Heart right ventricle (tissue), 16 donors: ENCODE results near the gene TBC1D8. TPM values are rescaled to one million over a fixed set of nuclear protein-coding genes. Genes with fewer than 3 reads are reported as not detected.

Experiments used
- ATAC-seq, 8 donors: fragments of 200-7000 bp; cut with Tn5 transposase; one replicate each; pipeline ENCODE4 v1.9.1; 2020; ENCODE audit warnings: mild to moderate bottlenecking in 8 of 8, moderate library complexity in 8 of 8, moderate number of reproducible peaks in 1 of 8
- DNase-seq, 2 donors: peaks; one replicate each; pipeline ENCODE4 v3.0.0-alpha.2; 2020
- H3K27ac ChIP-seq, 10 donors: fragments of 200-600 bp; sonication (generic) in 2 of 10; one replicate each; pipeline versions ENCODE4 v1.5.0 to v1.8.0; 2020 to 2022; ENCODE audit warnings: mild to moderate bottlenecking in 3 of 10
- H3K27me3 ChIP-seq, 7 donors: fragments of 200-600 bp; one replicate each; pipeline ENCODE4 v1.8.0; 2021 to 2022; ENCODE audit warnings: mild to moderate bottlenecking in 2 of 7
- H3K36me3 ChIP-seq, 9 donors: fragments of 200-600 bp; sonication (generic) in 1 of 9; one replicate each; pipeline versions ENCODE4 v1.5.0 to v1.8.0; 2020 to 2022; ENCODE audit warnings: mild to moderate bottlenecking in 2 of 9
- H3K4me1 ChIP-seq, 9 donors: fragments of 200-600 bp; sonication (generic) in 1 of 9; one replicate each; pipeline versions ENCODE4 v1.5.0 to v1.8.0; 2020 to 2022; ENCODE audit warnings: mild to moderate bottlenecking in 4 of 9
- H3K4me3 ChIP-seq, 10 donors: fragments of 200-600 bp; sonication (generic) in 2 of 10; one replicate each; pipeline versions ENCODE4 v1.5.0 to v1.8.0; 2020 to 2022; ENCODE audit warnings: mild to moderate bottlenecking in 7 of 10, moderate library complexity in 2 of 10
- H3K9me3 ChIP-seq, 11 donors: fragments of 200-600 bp in 10 of 11; sonication (generic) in 2 of 11; one replicate each; pipeline versions ENCODE4 v1.5.0 to v1.8.0; 2013 to 2022; ENCODE audit warnings: mild to moderate bottlenecking in 2 of 11, control low read depth in 1 of 11, moderate library complexity in 1 of 11
- WGBS, 2 donors: extraction: QIAGEN DNeasy Blood & Tissue Kit; methylation state at CpG; one replicate each; pipeline ENCODE4 v1.1.7; 2013; ENCODE audit warnings: inconsistent platforms in 1 of 2; 5-methylcytosine and 5-hydroxymethylcytosine counted together
- intact Hi-C, 10 donors: fragments of 100-400 bp; cut with DNase I; formaldehyde crosslinking; loops; one replicate each; pipeline versions ENCODE4 v1.11.1 to v1.14.2; 2022
- polyA plus RNA-seq, 2 donors: library from polyadenylated mRNA; stranded (reverse); fragments of 200-250 nt; gene quantifications; one replicate each; pipeline ENCODE4 v1.2.3, GENCODE V29; 2013
- total RNA-seq, 10 donors: library from RNA; stranded (reverse); fragmentation: NEBNext Ultra II Directional in 3 of 10; extraction: Animal tissue kit (Norgen Biotek cat#: 25700) in 3 of 10; gene quantifications; one replicate each; pipeline versions ENCODE4 v1.2.1 to v1.2.4, GENCODE V29; 2021 to 2023
- TF ChIP-seq, protein P1 (sequence below), 9 donors: fragments of 200-600 bp; sonication (generic) in 2 of 9; IDR thresholded peaks; one replicate each; pipeline versions ENCODE4 v1.5.0 to v1.8.0; 2021 to 2022; ENCODE audit warnings: antibody characterized with exemption in 9 of 9, mild to moderate bottlenecking in 5 of 9, moderate library complexity in 1 of 9
- donor health status: Arrhythmogenic right ventricular cardiomyopathy.
- donor health status: ischemic (EF 13 %, LVEDD 7.1; RV severe dilation, severe dysfunction).
- donor health status: healthy with polysubstance abuse.
- donor health status: DM: no; HTN: yes; CAD: no.
- donor health status: DM: no; HTN: no; CAD: no.
- donor health status: ischemic (EF 25% LVEDD 6.9; RV normal size, moderate dysfunction).
- donor health status: ischemic (EF 25% LVEDD 5.7; RV mildly dilated, moderate dysfunction).
- donor health status: healthy.
- donor health status: DM: yes; HTN: yes; CAD: no.
- donor health status: Ischemic cardiomyopathy.
- donor health status: ischemic (EF 35%, LVEDD 5.7; RV mildly dilated, moderate dysfunction).
- donor health status: nonischemic (EF 11% LVEDD 7.7; RV severe dilation, severe dysfunction).
- donor health status: DM: yes; HTN: yes; CAD: no.
- donor health status: PGD.
- donor health status: ischemic (EF 29% LVEDD 5.4; RV normal size, mild dysfunction).
- donor health status: nonischemic (EF 23%, LVEDD 6.1; RV moderate dilation, normal function).

TBC1D8 gene
- total and polyA plus RNA-seq, 12 donors, result 24.0 to 69.5 (median 55.5) TPM

DNA sequence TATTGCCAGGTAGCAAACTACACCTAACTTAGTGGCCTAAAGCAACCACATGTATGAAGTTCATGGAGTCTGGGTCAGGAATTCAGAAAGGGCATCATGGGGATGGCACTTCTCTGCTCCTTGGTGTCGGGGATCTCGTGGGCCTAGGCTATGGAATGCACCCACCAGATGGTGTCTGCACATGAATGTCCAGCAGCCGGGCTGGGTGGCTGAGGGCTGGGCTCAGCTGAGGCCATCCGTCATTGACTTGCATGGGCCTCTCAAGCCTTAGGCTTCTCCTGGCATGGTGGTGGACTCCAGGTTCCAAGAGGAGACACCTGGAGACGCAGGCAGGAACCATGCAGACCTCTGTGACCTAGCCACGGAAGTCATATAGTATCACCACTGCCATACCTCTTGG is 175.1 kb downstream of the TBC1D8 start:
- intact Hi-C loops, result no loop called here
- ATAC-seq, result peak in 1 of 8 donors; percentile 24
- peaks cover 0 to 100% (median 37%) of the 10 kb centered on the region in 9 donors for H3K36me3 ChIP-seq

GRCh38 chr2:100975521-100975785 is 175.7 kb downstream of the TBC1D8 start:
- no peaks in the 10 kb centered on the region for H3K4me1 ChIP-seq
- peaks cover 0 to 99% (median 39%) of the 10 kb centered on the region in 9 donors for H3K36me3 ChIP-seq
- 95 to 96% methylated on average over 7 of the region's 7 CpGs for WGBS, 2 donors
- H3K9me3 ChIP-seq, result no peaks in the 10 kb centered on the region
- TF ChIP-seq, protein P1, sequence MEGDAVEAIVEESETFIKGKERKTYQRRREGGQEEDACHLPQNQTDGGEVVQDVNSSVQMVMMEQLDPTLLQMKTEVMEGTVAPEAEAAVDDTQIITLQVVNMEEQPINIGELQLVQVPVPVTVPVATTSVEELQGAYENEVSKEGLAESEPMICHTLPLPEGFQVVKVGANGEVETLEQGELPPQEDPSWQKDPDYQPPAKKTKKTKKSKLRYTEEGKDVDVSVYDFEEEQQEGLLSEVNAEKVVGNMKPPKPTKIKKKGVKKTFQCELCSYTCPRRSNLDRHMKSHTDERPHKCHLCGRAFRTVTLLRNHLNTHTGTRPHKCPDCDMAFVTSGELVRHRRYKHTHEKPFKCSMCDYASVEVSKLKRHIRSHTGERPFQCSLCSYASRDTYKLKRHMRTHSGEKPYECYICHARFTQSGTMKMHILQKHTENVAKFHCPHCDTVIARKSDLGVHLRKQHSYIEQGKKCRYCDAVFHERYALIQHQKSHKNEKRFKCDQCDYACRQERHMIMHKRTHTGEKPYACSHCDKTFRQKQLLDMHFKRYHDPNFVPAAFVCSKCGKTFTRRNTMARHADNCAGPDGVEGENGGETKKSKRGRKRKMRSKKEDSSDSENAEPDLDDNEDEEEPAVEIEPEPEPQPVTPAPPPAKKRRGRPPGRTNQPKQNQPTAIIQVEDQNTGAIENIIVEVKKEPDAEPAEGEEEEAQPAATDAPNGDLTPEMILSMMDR (IDR thresholded peaks at IDR 0.05), result no peak
- ATAC-seq (no peak), DNase-seq (no peak)
- H3K4me3 ChIP-seq, result no peak overlapping the region
- H3K27me3 ChIP-seq, result no peaks in the 10 kb centered on the region
- H3K27ac ChIP-seq, result no peak overlapping the region
- intact Hi-C loops, result no loop called here

More for the DNA sequence above, 175.1 kb downstream of the TBC1D8 start:
- no peak for DNase-seq
- no peak overlapping the region for H3K4me3 ChIP-seq
- H3K9me3 ChIP-seq, result no peaks in the 10 kb centered on the region
- WGBS, 2 donors, result 88 to 97% methylated on average over 6 of the region's 6 CpGs
- TF ChIP-seq, protein P1 (IDR thresholded peaks at IDR 0.05), result no peak
- no peaks in the 10 kb centered on the region for H3K4me1 ChIP-seq
- no peaks in the 10 kb centered on the region for H3K27me3 ChIP-seq
- no peak overlapping the region for H3K27ac ChIP-seq

- Histone ChIP-seq H3K4me1 (no peaks in the 10 kb centered on the region), H3K9me3 (no peaks in the 10 kb centered on the region), H3K27ac (no peak overlapping the region), H3K36me3 (peaks cover 0 to 99% (median 39%) of the 10 kb centered on the region in 9 donors), H3K27me3 (no peaks in the 10 kb centered on the region), H3K4me3 (no peak overlapping the region)
- TF ChIP-seq, protein P1 (IDR thresholded peaks at IDR 0.05), result no peak
- intact Hi-C loops, result no loop called here
- DNase-seq, result no peak
- 84 to 91% methylated on average over 22 of the region's 22 CpGs for WGBS, 2 donors
- ATAC-seq, result no peak
These were observed 176.3 kb downstream of the TBC1D8 start for GRCh38 chr2:100974712-100975520.

- TF ChIP-seq, protein P1 (IDR thresholded peaks at IDR 0.05), result no peak
- H3K27me3 ChIP-seq, result no peaks in the 10 kb centered on the region
- H3K4me1 ChIP-seq, result no peaks in the 10 kb centered on the region
- 91 to 92% methylated on average over 7 of the region's 7 CpGs for WGBS, 2 donors
- peaks cover 0 to 99% (median 53%) of the 10 kb centered on the region in 9 donors for H3K36me3 ChIP-seq
- DNase-seq (no peak), ATAC-seq (no peak)
- no peaks in the 10 kb centered on the region for H3K9me3 ChIP-seq
- intact Hi-C loops, result no loop called here
- H3K4me3 ChIP-seq, result no peak overlapping the region
- no peak overlapping the region for H3K27ac ChIP-seq
These were observed 178.7 kb downstream of the TBC1D8 start for GRCh38 chr2:100972452-100972851.
